ENCODE measurements around the gene AKAP14. TPM values are rescaled to one million over a fixed set of nuclear protein-coding genes. Genes with fewer than 3 reads are reported as not detected.
"Not testable (repeated sequence)": the region's sequence is repeated elsewhere in the genome, so short reads cannot be mapped to it uniquely, and the experiment has no call there.

Gene AKAP14
- total RNA-seq, 2 donors from 2014 or later = not detected

DNA sequence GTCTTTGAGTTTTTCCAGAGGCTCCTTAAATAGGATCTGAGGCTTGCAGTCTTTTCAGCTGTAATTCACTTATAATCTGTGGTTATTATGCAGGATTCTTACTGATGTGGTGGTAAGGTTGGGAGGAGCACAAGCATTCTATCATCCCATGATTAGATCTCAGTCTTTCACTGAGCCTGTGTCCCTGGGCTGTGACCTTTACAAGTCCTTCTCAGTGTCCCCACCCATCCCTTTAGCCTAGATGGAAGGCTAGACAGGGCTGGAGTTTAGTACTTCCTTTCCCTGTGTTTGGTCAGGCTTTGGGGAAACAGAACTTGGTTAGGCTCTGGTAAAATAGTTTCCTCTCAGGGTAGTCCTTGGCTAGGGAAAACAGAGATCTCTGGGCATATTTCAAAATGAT lies 64.9 kb downstream of the AKAP14 start:
- no peak for ATAC-seq
- DNase-seq = no peak

DNA sequence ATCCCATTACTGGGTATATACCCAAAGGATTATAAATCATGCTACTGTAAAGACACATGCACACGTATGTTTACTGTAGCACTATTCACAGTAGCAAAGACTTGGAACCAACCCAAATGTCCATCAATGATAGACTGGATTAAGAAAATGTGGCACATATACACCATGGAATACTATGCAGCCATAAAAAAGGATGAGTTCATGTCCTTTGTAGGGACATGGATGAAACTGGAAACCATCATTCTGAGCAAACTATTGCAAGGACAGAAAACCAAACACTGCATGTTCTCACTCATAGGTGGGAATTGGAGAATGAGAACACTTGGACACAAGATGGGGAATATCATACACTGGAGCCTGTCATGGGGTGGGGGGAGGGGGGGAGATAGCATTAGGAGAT lies 71.1 kb downstream of the AKAP14 start:
- H3K4me1 ChIP-seq; intact Hi-C loops (cut with DNase I); H3K27ac ChIP-seq; H3K9me3 ChIP-seq; H3K27me3 ChIP-seq; H3K36me3 ChIP-seq (replicated peaks in 1 of 2; ENCODE audit: insufficient read depth in 1 of 2, low read depth in 2 of 2); DNase-seq; H3K4me3 ChIP-seq; ATAC-seq: not testable (repeated sequence)
- WGBS, 2 donors = 100% methylated on average over 1 of the region's 1 CpG

More for the DNA sequence above, 64.9 kb downstream of the AKAP14 start:
- no peak for TF ChIP-seq POLR2A (IDR thresholded peaks at IDR 0.05)
- TF ChIP-seq, protein P1, sequence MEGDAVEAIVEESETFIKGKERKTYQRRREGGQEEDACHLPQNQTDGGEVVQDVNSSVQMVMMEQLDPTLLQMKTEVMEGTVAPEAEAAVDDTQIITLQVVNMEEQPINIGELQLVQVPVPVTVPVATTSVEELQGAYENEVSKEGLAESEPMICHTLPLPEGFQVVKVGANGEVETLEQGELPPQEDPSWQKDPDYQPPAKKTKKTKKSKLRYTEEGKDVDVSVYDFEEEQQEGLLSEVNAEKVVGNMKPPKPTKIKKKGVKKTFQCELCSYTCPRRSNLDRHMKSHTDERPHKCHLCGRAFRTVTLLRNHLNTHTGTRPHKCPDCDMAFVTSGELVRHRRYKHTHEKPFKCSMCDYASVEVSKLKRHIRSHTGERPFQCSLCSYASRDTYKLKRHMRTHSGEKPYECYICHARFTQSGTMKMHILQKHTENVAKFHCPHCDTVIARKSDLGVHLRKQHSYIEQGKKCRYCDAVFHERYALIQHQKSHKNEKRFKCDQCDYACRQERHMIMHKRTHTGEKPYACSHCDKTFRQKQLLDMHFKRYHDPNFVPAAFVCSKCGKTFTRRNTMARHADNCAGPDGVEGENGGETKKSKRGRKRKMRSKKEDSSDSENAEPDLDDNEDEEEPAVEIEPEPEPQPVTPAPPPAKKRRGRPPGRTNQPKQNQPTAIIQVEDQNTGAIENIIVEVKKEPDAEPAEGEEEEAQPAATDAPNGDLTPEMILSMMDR (IDR thresholded peaks at IDR 0.05) = no peak
- H3K27ac ChIP-seq = no peak overlapping the region
- intact Hi-C loops (cut with DNase I) = no loop called here
- H3K27me3 ChIP-seq = no peaks in the 10 kb centered on the region
- H3K36me3 ChIP-seq (replicated peaks in 1 of 2; ENCODE audit: insufficient read depth in 1 of 2, low read depth in 2 of 2) = no peaks in the 10 kb centered on the region
- H3K4me3 ChIP-seq = no peak overlapping the region
- H3K9me3 ChIP-seq = no peaks in the 10 kb centered on the region
- no peaks in the 10 kb centered on the region for H3K4me1 ChIP-seq

Other genes starting within 250 kb of the AKAP14 start
- 1 to 10 TPM; 4.9 to 6.7 TPM for gene SEPTIN6, start 202.7 kb upstream of the AKAP14 start, total RNA-seq
- gene SOWAHD, start 137.3 kb upstream of the AKAP14 start, total RNA-seq = 1 to 10 TPM in 1 of 2 donors, not detected in 1; 2.6 TPM
- gene RPL39, start 104.3 kb upstream of the AKAP14 start, total RNA-seq = 100 to 1,000 TPM; 497 to 592 TPM
- gene UPF3B, start 42.9 kb upstream of the AKAP14 start, total RNA-seq = 1 to 10 TPM; 2.6 to 4.2 TPM
- gene RNF113A, start 24.2 kb upstream of the AKAP14 start, total RNA-seq = 10 to 100 TPM in 1 of 2 donors, 1 to 10 TPM in 1; 9.1 to 10.5 TPM
- gene NDUFA1, start 24.1 kb upstream of the AKAP14 start, total RNA-seq = 10 to 100 TPM; 13.5 to 15.6 TPM
- gene NKAP, start 47.9 kb downstream of the AKAP14 start, total RNA-seq = 1 to 10 TPM; 3.6 to 5.3 TPM
- gene RHOXF2B, start 181.8 kb downstream of the AKAP14 start, total RNA-seq = not detected
- not detected for gene RHOXF1, start 220.0 kb downstream of the AKAP14 start, total RNA-seq

All from body of pancreas (tissue), 4 donors.